Loucy (cell line): ENCODE data around the gene SPATA13.

Experiments used
- EZH2phosphoT487 ChIP-seq: fragments of 200-600 bp; IDR thresholded peaks from 2 replicates; pipeline ENCODE4 v1.6.1; 2018; ENCODE audit warnings: antibody characterized with exemption, mild to moderate bottlenecking, moderate library complexity, borderline replicate concordance
- TF ChIP-seq, protein P1 (sequence below): fragments of 200-600 bp; sonication (generic); conservative IDR thresholded peaks from 2 replicates; pipeline ENCODE4 v1.5.1; 2014; ENCODE audit warnings: mild to moderate bottlenecking, antibody characterized with exemption, low read length

- TF ChIP-seq, protein P1, sequence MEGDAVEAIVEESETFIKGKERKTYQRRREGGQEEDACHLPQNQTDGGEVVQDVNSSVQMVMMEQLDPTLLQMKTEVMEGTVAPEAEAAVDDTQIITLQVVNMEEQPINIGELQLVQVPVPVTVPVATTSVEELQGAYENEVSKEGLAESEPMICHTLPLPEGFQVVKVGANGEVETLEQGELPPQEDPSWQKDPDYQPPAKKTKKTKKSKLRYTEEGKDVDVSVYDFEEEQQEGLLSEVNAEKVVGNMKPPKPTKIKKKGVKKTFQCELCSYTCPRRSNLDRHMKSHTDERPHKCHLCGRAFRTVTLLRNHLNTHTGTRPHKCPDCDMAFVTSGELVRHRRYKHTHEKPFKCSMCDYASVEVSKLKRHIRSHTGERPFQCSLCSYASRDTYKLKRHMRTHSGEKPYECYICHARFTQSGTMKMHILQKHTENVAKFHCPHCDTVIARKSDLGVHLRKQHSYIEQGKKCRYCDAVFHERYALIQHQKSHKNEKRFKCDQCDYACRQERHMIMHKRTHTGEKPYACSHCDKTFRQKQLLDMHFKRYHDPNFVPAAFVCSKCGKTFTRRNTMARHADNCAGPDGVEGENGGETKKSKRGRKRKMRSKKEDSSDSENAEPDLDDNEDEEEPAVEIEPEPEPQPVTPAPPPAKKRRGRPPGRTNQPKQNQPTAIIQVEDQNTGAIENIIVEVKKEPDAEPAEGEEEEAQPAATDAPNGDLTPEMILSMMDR: no peak
- no peak for TF ChIP-seq EZH2phosphoT487
Observed at GRCh38 chr13:24133021-24133795, 27.3 kb upstream of the SPATA13 start.
